Esophagus (tissue), 2 donors: ENCODE measurements around the gene CGB7. TPM values are rescaled to one million over a fixed set of nuclear protein-coding genes. Genes with fewer than 3 reads are reported as not detected.

Source experiments
- H3K27ac ChIP-seq, 2 donors: one replicate each; pipeline ENCODE4 v1.5.1; 2013; ENCODE audit warnings: low read depth in 2 of 2, mild to moderate bottlenecking in 2 of 2, inconsistent platforms in 1 of 2, low read length in 1 of 2, moderate library complexity in 1 of 2
- H3K27me3 ChIP-seq, 2 donors: one replicate each; pipeline ENCODE4 v1.6.1; 2013; ENCODE audit warnings: low read length in 2 of 2, control low read depth in 1 of 2, mild to moderate bottlenecking in 1 of 2; ENCODE audit not compliant: insufficient read depth in 2 of 2, control insufficient read depth in 1 of 2
- H3K36me3 ChIP-seq, 2 donors: one replicate each; pipeline ENCODE4 v1.6.1; 2013; ENCODE audit warnings: low read length in 1 of 2; ENCODE audit not compliant: control insufficient read depth in 2 of 2, insufficient read depth in 2 of 2
- H3K4me1 ChIP-seq, 2 donors: one replicate each; pipeline ENCODE4 v1.6.1; 2013; ENCODE audit warnings: low read length in 1 of 2; ENCODE audit not compliant: control insufficient read depth in 2 of 2, insufficient read depth in 2 of 2
- H3K4me3 ChIP-seq, 2 donors: one replicate each; pipeline ENCODE4 v1.5.1; 2013; ENCODE audit warnings: low read length in 2 of 2, mild to moderate bottlenecking in 2 of 2, low read depth in 1 of 2, moderate library complexity in 1 of 2
- H3K9me3 ChIP-seq, 2 donors: one replicate each; pipeline ENCODE4 v1.6.1; 2013; ENCODE audit warnings: mild to moderate bottlenecking in 2 of 2, low read depth in 1 of 2, low read length in 1 of 2, moderate library complexity in 1 of 2; ENCODE audit not compliant: control insufficient read depth in 2 of 2, insufficient read depth in 1 of 2
- WGBS, 2 donors: extraction: QIAGEN DNeasy Blood & Tissue Kit; methylation state at CpG; one replicate each; pipeline ENCODE4 v1.1.7; 2013; 5-methylcytosine and 5-hydroxymethylcytosine counted together
- polyA plus RNA-seq, 2 donors: library from polyadenylated mRNA; stranded (reverse); fragments of 200-250 nt; gene quantifications; one replicate each; pipeline ENCODE4 v1.2.3, GENCODE V29; 2013
- donor health status: healthy with polysubstance abuse.
- donor health status: Bipolar disorder and iron deficiency.

Gene CGB7
- polyA plus RNA-seq, 2 donors = 1.4 to 3.5 TPM

GRCh38 chr19:49094505-49095482 lies 37.2 kb upstream of the CGB7 start:
- Histone ChIP-seq H3K9me3 (no peaks in the 10 kb centered on the region), H3K27ac (no peak overlapping the region), H3K4me1 (peaks cover 0 to 3% of the 10 kb centered on the region in 2 donors), H3K4me3 (no peak overlapping the region), H3K36me3 (peaks cover 24 to 35% of the 10 kb centered on the region in 2 donors), H3K27me3 (no peaks in the 10 kb centered on the region)
- 75 to 76% methylated on average over 23 of the region's 23 CpGs for WGBS, 2 donors

- Histone ChIP-seq H3K36me3 (peaks cover 13 to 24% of the 10 kb centered on the region in 2 donors), H3K9me3 (no peaks in the 10 kb centered on the region), H3K27ac (no peak overlapping the region), H3K4me1 (peaks cover 0 to 3% of the 10 kb centered on the region in 2 donors), H3K4me3 (no peak overlapping the region), H3K27me3 (no peaks in the 10 kb centered on the region)
- WGBS, 2 donors = 88 to 90% methylated on average over 6 of the region's 6 CpGs
Measured at GRCh38 chr19:49092686-49093085, 35.1 kb upstream of the CGB7 start.

GRCh38 chr19:49091391-49092038 lies 34.0 kb upstream of the CGB7 start:
- peaks cover 13 to 26% of the 10 kb centered on the region in 2 donors for H3K36me3 ChIP-seq
- H3K9me3 ChIP-seq = no peaks in the 10 kb centered on the region
- peaks cover under 1 to 5% of the 10 kb centered on the region in 2 donors for H3K4me1 ChIP-seq
- no peak overlapping the region for H3K4me3 ChIP-seq
- 88 to 89% methylated on average over 17 of the region's 17 CpGs for WGBS, 2 donors
- H3K27ac ChIP-seq = no peak overlapping the region
- H3K27me3 ChIP-seq = no peaks in the 10 kb centered on the region

GRCh38 chr19:49086296-49086695 lies 28.7 kb upstream of the CGB7 start:
- H3K27me3 ChIP-seq = no peaks in the 10 kb centered on the region
- H3K27ac ChIP-seq = peak overlapping the region in 1 of 2 donors; percentile 16
- peaks cover 3 to 4% of the 10 kb centered on the region in 2 donors for H3K4me1 ChIP-seq
- peak overlapping the region; percentile 88 to 94 for H3K4me3 ChIP-seq
- peaks cover 9 to 20% of the 10 kb centered on the region in 2 donors for H3K36me3 ChIP-seq
- no peaks in the 10 kb centered on the region for H3K9me3 ChIP-seq
- 32% methylated on average over 11 of the region's 11 CpGs for WGBS, 2 donors

- Histone ChIP-seq H3K4me1 (peaks cover 3 to 4% of the 10 kb centered on the region in 2 donors), H3K27ac (peak overlapping the region; percentile 77 to 92), H3K9me3 (no peaks in the 10 kb centered on the region), H3K36me3 (peaks cover 8 to 16% of the 10 kb centered on the region in 2 donors), H3K27me3 (no peaks in the 10 kb centered on the region), H3K4me3 (peak overlapping the region; percentile 88 to 94)
- WGBS, 2 donors = 0 to 1% methylated on average over 14 of the region's 14 CpGs
Measured at GRCh38 chr19:49085868-49086232, 28.3 kb upstream of the CGB7 start.

DNA sequence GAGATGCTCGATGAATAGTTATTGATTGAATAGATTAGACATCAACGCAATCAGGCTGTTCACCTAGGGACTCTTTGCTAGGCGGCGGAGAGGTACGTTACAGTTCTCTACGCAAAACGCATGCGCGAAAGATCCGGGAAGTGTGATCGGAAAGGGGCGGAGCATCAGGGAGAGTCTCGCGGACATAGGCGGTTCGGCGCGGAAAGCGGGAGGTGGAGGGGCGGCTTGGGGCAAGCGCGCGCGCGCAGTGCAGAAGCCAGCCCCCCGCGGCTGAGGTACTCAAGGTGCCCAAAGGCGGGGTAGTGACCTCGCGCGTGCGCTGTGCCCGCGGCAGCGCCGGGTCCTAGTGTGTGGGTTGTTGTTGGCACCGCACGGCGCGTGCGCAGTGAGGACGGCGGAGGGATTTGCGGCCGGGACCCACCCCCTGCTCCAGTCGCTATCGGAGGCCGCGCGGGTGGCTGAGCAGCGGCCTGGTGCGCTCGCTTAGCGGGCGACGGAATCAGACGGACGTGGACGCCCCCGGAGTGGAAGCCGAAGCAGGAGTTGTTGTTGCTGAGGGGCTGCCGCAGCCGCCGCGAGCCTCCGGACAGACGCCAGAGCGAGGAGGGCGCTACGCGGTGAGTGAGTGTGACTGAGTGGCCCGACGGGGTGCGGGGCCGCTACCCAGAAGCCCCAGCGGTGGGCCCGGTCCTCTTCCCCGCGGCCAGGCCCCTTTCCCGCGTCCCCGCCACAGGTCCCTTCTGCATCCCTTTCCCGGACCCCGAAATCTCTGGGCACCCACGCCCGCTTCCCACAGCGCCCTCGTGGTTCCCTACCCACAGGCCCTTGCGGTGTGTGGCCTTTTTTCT lies 27.7 kb upstream of the CGB7 start, which contains the start of gene SNRNP70:
Gene SNRNP70 (plus strand): TSS at position 432 of the 848 bp plus-strand sequence. CDS start 964 bp downstream, outside the sequence.
- peaks cover 3 to 4% of the 10 kb centered on the region in 2 donors for H3K4me1 ChIP-seq
- peak within 1 kb of the TSS; percentile 88 to 94 for H3K4me3 ChIP-seq
- no peaks in the 10 kb centered on the region for H3K27me3 ChIP-seq
- H3K36me3 ChIP-seq = peaks cover 2 to 10% of the 10 kb centered on the region in 2 donors
- no peaks in the 10 kb centered on the region for H3K9me3 ChIP-seq
- whole genome bisulfite sequencing, 2 donors = 0% methylated on average over 86 to 89 of the region's 89 CpGs
- peak within 1 kb of the TSS; percentile 77 to 92 for H3K27ac ChIP-seq

DNA sequence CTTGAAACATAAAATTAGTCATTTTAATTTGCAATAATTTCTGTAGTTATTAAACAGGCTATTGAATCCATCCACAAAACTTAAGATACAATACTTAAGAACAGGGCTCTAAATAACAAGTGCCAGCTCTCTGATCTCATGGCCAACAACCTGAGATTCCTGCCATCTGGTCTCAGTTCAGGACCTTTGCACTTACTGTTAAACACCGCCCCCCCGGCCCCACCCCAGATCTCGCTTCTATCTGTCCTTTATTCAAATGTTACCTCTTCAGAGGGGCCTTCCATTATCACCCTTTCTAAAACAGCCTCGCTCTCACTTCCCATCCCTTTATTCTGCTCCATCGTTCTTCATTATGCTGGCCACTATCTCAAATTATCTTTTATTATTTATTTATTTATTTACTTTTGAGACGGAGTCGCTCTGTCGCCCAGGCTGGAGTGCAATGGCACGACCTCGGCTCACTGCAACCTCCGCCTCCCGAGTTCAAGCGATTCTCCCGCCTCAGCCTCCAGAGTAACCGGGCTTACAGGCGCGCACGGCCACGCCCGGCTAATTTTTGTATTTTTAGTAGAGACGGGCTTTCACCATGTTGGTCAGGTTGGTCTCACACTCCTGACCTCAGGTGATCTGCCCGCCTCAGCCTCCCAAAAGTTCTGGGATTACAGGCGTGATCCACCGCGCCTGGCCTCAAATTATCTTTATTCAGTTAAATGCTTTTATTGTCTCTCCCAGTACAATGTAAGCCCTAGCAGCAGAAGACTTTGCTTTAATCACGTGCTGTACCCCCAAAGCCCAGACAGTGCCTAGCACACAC lies 26.9 kb upstream of the CGB7 start:
- Histone ChIP-seq H3K4me1 (peaks cover 3 to 4% of the 10 kb centered on the region in 2 donors), H3K27ac (peak overlapping the region; percentile 77 to 92), H3K36me3 (peaks cover 0 to 8% of the 10 kb centered on the region in 2 donors), H3K27me3 (no peaks in the 10 kb centered on the region), H3K9me3 (no peaks in the 10 kb centered on the region), H3K4me3 (peak overlapping the region; percentile 88 to 94)
- WGBS, 2 donors = 53 to 62% methylated on average over 26 of the region's 26 CpGs

- H3K36me3 ChIP-seq = peaks cover 0 to under 1% of the 10 kb centered on the region in 2 donors
- WGBS, 2 donors = 88 to 90% methylated on average over 1 of the region's 1 CpG
- H3K4me3 ChIP-seq = no peak overlapping the region
- H3K27me3 ChIP-seq = no peaks in the 10 kb centered on the region
- no peaks in the 10 kb centered on the region for H3K9me3 ChIP-seq
- no peak overlapping the region for H3K27ac ChIP-seq
- peaks cover 0 to 1% of the 10 kb centered on the region in 2 donors for H3K4me1 ChIP-seq
Measured at GRCh38 chr19:49081273-49081672, 23.7 kb upstream of the CGB7 start.
